Measurements from ENCODE around the gene LPA. TPM values are rescaled to one million over a fixed set of nuclear protein-coding genes. Genes with fewer than 3 reads are reported as not detected.
"Not testable (repeated sequence)": the region's sequence is repeated elsewhere in the genome, so short reads cannot be mapped to it uniquely, and the experiment has no call there.

LPA gene, protein sequence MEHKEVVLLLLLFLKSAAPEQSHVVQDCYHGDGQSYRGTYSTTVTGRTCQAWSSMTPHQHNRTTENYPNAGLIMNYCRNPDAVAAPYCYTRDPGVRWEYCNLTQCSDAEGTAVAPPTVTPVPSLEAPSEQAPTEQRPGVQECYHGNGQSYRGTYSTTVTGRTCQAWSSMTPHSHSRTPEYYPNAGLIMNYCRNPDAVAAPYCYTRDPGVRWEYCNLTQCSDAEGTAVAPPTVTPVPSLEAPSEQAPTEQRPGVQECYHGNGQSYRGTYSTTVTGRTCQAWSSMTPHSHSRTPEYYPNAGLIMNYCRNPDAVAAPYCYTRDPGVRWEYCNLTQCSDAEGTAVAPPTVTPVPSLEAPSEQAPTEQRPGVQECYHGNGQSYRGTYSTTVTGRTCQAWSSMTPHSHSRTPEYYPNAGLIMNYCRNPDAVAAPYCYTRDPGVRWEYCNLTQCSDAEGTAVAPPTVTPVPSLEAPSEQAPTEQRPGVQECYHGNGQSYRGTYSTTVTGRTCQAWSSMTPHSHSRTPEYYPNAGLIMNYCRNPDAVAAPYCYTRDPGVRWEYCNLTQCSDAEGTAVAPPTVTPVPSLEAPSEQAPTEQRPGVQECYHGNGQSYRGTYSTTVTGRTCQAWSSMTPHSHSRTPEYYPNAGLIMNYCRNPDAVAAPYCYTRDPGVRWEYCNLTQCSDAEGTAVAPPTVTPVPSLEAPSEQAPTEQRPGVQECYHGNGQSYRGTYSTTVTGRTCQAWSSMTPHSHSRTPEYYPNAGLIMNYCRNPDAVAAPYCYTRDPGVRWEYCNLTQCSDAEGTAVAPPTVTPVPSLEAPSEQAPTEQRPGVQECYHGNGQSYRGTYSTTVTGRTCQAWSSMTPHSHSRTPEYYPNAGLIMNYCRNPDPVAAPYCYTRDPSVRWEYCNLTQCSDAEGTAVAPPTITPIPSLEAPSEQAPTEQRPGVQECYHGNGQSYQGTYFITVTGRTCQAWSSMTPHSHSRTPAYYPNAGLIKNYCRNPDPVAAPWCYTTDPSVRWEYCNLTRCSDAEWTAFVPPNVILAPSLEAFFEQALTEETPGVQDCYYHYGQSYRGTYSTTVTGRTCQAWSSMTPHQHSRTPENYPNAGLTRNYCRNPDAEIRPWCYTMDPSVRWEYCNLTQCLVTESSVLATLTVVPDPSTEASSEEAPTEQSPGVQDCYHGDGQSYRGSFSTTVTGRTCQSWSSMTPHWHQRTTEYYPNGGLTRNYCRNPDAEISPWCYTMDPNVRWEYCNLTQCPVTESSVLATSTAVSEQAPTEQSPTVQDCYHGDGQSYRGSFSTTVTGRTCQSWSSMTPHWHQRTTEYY (N-terminal part only)
- not detected for polyA plus RNA-seq (ENCODE audit: low read depth in 6 of 6)

DNA sequence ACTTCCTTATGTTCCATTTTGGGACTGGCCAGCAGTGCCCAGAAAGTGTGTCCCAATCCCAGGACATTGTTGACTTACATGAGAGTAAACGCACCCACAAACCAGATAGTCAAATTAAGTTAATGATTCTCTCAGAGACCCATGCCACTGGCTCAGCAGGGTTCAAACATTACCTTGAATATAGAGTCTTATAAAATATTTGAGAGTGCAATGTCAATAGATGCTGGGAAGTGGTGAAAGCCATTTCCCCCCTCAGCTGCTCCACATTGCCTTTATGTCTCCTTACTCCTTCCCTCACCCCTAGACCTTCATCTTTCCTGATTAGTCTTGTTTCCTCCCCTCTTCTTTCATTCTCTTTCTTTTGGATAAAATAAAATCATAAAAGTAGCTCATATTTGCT is at the start of gene LPA:
TSS of gene LPA (minus strand) at position 78 of the 400 bp plus-strand sequence. CDS start at position 17, 61 bp downstream.
- not testable (repeated sequence) for H3K4me3 Mint-ChIP-seq; H3K9me3 Mint-ChIP-seq; H3K36me3 Mint-ChIP-seq; ATAC-seq (ENCODE audit: low read depth in 2 of 2); H3K27ac Mint-ChIP-seq; DNase-seq; H3K4me1 Mint-ChIP-seq; H3K27me3 Mint-ChIP-seq

DNA sequence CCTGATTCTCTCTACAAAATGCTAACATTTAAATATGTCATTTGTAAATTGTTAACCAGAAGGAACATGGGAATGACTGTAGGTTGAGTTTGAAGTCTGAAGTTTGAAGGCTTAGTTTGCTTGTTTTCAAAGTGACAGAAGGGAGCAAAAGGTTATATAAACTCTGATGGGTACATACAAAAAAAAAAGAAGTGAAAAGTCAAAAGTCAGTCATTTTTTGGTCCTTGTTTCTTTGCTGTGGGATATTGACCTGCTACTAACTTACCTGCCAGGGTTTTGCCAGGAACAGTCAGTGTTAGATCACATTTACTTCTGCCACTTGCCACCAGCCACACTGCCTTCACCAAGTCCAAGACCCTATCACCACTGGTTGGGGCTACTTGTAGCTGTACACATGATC is 44.9 kb upstream of the LPA start:
- H3K4me3 Mint-ChIP-seq; DNase-seq; H3K4me1 Mint-ChIP-seq; H3K36me3 Mint-ChIP-seq; ATAC-seq (ENCODE audit: low read depth in 2 of 2); H3K9me3 Mint-ChIP-seq: not testable (repeated sequence)
- Mint-ChIP-seq H3K27ac (peak overlapping the region in 1 of 6 donors; percentile 50), H3K27me3 (peaks cover 6 to 17% (median 14%) of the 10 kb centered on the region in 3 donors)

DNA sequence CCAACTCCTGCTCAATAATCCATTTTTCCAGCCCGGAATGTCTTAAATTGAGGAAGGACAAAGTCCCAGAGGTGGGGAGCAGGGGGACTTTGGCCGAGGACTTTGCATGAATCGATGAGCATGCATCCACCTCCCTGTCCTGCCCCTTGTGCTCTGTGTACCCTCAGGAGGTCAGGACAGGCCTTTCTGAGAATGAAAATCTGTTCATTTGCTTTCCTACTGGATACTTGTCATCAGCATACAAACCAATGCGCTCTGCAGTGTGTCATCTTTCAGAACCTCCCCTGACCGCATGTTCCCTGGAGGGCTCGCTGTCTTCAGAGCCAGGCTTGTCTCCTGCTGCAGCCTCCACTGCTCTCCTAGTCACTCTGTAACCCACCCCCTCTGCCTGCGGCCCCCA is 40.6 kb upstream of the LPA start:
- H3K4me1 Mint-ChIP-seq; H3K27ac Mint-ChIP-seq; DNase-seq; ATAC-seq (ENCODE audit: low read depth in 2 of 2); H3K36me3 Mint-ChIP-seq; H3K4me3 Mint-ChIP-seq; H3K9me3 Mint-ChIP-seq: not testable (repeated sequence)
- H3K27me3 Mint-ChIP-seq = peaks cover 9 to 25% (median 20%) of the 10 kb centered on the region in 3 donors

DNA sequence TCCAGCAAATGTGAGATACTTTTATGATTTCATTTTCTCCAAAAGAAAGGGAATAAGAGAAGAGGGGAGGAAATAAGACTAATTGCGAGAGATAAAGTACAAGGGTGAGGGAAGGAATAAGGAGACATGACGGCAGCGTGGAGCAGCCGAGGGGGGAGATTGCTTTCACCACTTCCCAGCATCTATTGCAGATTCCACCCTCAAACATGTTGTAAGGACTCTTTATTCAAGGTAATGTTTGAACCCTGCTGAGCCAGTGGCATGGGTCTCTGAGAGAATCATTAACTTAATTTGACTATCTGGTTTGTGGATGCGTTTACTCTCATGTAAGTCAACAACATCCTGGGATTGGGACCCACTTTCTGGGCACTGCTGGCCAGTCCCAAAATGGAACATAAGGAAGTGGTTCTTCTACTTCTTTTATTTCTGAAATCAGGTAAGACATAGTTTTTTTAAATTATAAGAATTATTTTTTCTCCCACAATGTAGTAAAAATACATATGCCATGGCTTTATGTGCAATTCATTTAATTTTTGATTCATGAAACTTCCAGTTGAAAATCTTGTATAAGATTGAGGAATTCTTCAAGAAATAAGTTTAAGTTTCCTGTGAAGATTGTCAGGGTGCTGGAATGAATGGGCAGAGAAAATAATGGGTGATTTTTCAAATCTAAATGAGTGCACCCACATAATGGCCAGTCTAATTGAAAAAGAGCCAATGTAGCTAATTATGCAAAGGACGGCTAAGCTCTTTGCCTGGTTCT is 38.0 kb upstream of the LPA start, which contains the start of gene PLG:
TSS of gene PLG (plus strand) at position 327 of the 763 bp plus-strand sequence. CDS start at position 388, 61 bp downstream.
- H3K27ac Mint-ChIP-seq = peak within 1 kb of the TSS in 1 of 6 donors; percentile 47
- not testable (repeated sequence) for ATAC-seq (ENCODE audit: low read depth in 2 of 2); H3K4me3 Mint-ChIP-seq; H3K4me1 Mint-ChIP-seq; DNase-seq; H3K36me3 Mint-ChIP-seq; H3K9me3 Mint-ChIP-seq
- H3K27me3 Mint-ChIP-seq = peaks cover 8 to 23% (median 20%) of the 10 kb centered on the region in 3 donors

DNA sequence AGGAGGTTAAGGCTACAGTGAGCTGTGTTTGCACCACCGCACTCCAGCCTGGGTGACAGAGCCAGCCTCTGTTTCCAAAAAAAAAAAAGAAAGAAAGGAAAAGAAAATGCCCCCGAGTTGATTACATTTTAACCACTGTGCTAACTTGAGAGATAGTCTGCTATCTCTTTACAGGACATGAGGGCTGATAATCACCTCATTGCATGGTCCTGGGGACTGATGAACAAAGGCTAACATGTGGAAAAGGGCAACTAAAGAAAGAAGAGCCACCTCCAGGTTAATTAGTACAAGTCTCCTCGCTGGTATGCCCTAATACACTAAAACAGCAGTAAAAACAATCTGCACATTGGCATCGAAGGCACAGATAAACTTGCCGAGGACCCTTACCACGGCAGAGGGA is 33.8 kb upstream of the LPA start:
- Mint-ChIP-seq H3K27me3 (peaks cover 7 to 11% (median 8%) of the 10 kb centered on the region in 3 donors), H3K4me3 (no peak overlapping the region), H3K27ac (no peak overlapping the region), H3K4me1 (no peaks in the 10 kb centered on the region), H3K36me3 (no peaks in the 10 kb centered on the region), H3K9me3 (peaks cover 0 to 5% (median 0%) of the 10 kb centered on the region in 7 donors)
- DNase-seq = no peak
- ATAC-seq (ENCODE audit: low read depth in 2 of 2) = no peak

DNA sequence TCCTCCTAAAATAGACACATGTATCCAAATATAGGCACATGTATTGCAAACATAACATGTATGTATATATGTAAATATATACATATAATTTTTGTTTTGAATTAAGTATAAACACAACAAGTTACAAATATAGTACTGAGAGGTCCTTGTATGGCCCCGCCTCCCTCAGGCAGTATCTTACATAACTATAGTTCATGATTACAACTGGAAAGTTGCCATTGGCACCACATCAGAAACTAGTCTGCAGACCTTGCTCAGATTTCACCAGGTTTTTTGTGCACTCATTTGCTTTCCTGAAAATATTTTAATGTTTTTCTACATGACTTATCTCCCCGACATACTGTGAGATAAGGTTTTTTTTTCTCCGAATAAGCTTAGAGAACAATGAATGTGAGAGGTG is 32.8 kb upstream of the LPA start:
- H3K9me3 Mint-ChIP-seq; H3K27ac Mint-ChIP-seq; ATAC-seq (ENCODE audit: low read depth in 2 of 2); H3K4me1 Mint-ChIP-seq; H3K4me3 Mint-ChIP-seq; H3K36me3 Mint-ChIP-seq; DNase-seq: not testable (repeated sequence)
- peaks cover 5 to 10% (median 6%) of the 10 kb centered on the region in 3 donors for H3K27me3 Mint-ChIP-seq

DNA sequence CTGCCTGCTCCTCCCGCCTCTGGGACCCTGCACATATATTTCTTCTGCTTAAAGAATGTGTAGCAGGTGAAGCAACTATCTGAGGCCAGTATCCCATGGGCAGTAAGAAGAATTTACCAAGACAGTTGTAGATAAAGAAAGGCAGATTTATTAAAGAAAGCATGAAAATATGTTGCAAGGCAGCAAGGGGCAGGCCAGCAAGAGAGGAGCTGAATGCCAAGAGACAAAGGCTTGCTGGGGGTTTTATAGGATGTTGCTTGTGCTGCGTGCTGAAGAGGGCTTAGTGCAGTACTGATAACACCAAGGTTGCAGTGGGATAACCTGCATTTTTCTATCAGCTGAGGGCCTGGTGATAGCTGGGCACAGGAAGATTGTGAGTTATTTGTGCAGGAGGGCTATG is 31.5 kb upstream of the LPA start:
- not testable (repeated sequence) for H3K36me3 Mint-ChIP-seq; H3K4me1 Mint-ChIP-seq; H3K27ac Mint-ChIP-seq; H3K9me3 Mint-ChIP-seq; H3K4me3 Mint-ChIP-seq; ATAC-seq (ENCODE audit: low read depth in 2 of 2); H3K27me3 Mint-ChIP-seq; DNase-seq

DNA sequence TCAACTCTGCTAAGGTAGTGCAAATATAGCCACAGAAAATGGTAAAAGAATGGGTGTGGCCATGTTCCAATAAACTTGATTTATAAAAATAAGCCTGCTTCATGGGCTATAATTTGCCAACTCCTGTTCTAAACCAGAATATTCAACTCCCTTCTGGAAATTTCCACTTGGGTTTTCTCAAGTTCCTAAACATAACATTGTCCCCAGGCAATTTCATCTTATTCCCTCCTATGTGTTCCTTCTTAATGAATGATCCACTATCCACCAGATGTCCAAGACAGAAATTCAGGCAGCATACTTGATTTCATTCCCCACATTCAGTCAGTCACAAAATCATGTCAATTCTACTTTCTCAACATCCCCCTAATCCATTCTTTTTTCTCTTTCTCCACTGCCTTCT is 30.9 kb upstream of the LPA start:
- not testable (repeated sequence) for DNase-seq; H3K4me3 Mint-ChIP-seq; ATAC-seq (ENCODE audit: low read depth in 2 of 2); H3K4me1 Mint-ChIP-seq; H3K27ac Mint-ChIP-seq; H3K9me3 Mint-ChIP-seq; H3K36me3 Mint-ChIP-seq
- peaks cover 0 to 10% (median 9%) of the 10 kb centered on the region in 3 donors for H3K27me3 Mint-ChIP-seq

DNA sequence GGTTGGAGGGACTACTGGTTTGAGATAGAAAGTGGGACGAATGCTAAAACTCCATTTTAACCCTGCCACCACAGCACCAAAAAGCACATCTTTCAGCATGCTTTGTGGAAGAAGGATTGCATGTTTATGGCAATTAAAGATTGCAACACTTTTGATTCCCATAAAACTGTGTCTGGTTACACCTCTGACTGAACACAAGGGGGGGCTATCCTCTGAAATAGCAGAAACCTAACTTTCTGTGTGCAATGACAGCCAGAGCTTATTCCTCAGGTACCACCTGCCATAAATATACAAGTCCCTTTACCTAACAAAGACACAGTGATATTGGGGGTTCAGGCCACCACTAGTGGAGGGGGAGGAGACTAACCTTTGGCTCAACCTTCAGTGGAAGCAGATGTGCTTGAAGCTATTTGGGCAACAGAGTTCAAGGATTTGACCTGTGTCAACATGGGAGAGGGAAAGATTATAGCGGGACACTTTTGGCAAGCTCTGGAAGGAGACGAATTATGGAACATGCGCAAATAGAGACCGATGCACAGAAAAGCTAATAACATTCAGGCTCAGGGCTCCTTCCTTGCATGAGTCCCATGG is 28.4 kb upstream of the LPA start:
- H3K9me3 Mint-ChIP-seq = peaks cover 0 to 10% (median 4%) of the 10 kb centered on the region in 7 donors
- H3K27me3 Mint-ChIP-seq = peaks cover 0 to 10% (median 10%) of the 10 kb centered on the region in 3 donors
- ATAC-seq (ENCODE audit: low read depth in 2 of 2) (no peak), DNase-seq (no peak)
- H3K36me3 Mint-ChIP-seq = no peaks in the 10 kb centered on the region
- no peak overlapping the region for H3K4me3 Mint-ChIP-seq
- no peak overlapping the region for H3K27ac Mint-ChIP-seq
- no peaks in the 10 kb centered on the region for H3K4me1 Mint-ChIP-seq

DNA sequence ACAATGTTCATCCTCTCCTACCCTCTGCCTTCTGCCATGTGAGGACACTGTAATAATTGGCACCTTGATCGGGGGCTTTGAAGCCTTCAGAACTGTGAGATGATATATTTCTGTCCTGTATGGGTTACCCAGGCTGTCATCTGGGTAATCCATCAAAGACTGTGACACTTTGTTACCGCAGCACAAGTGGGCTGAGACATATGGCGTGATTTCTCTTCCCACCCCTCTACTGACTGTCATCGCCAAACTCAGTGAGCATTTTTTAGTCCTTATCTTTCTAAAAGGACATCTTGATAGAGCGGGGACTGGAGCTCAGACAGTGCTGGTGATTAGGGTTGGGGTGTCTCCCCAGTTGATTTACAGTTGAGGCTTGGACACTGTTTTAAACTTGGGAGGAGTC is 27.5 kb upstream of the LPA start:
- Mint-ChIP-seq H3K4me3 (no peak overlapping the region), H3K27me3 (peaks cover 0 to 10% (median 10%) of the 10 kb centered on the region in 3 donors), H3K9me3 (peaks cover 0 to 10% (median 4%) of the 10 kb centered on the region in 7 donors), H3K4me1 (no peaks in the 10 kb centered on the region), H3K36me3 (no peaks in the 10 kb centered on the region), H3K27ac (no peak overlapping the region)
- ATAC-seq (ENCODE audit: low read depth in 2 of 2) (no peak), DNase-seq (no peak)

DNA sequence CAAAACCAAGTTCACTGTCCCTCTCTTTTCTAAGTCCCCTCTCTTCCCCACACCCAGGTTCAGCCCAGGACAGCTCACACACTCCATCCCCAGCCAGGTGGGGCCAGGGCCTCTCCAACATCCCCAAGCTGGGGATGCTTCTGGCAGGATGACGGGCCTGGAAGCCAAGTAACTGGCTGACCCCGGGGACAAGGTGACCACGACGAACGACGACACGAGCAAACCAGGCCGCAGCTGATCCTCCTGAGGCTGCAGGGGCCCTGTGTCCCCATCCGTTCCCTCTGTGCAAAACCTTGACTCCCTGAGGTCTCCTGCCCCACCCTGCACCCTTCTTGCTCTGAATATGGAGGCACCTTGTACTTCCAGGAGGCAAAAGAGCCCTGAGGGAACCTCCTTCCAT is 26.4 kb upstream of the LPA start:
- H3K9me3 Mint-ChIP-seq = peaks cover 0 to 7% (median 4%) of the 10 kb centered on the region in 7 donors
- no peak for DNase-seq
- no peaks in the 10 kb centered on the region for H3K36me3 Mint-ChIP-seq
- peaks cover 0 to 10% (median 10%) of the 10 kb centered on the region in 3 donors for H3K27me3 Mint-ChIP-seq
- H3K27ac Mint-ChIP-seq = no peak overlapping the region
- no peak overlapping the region for H3K4me3 Mint-ChIP-seq
- no peaks in the 10 kb centered on the region for H3K4me1 Mint-ChIP-seq
- ATAC-seq (ENCODE audit: low read depth in 2 of 2) = no peak

DNA sequence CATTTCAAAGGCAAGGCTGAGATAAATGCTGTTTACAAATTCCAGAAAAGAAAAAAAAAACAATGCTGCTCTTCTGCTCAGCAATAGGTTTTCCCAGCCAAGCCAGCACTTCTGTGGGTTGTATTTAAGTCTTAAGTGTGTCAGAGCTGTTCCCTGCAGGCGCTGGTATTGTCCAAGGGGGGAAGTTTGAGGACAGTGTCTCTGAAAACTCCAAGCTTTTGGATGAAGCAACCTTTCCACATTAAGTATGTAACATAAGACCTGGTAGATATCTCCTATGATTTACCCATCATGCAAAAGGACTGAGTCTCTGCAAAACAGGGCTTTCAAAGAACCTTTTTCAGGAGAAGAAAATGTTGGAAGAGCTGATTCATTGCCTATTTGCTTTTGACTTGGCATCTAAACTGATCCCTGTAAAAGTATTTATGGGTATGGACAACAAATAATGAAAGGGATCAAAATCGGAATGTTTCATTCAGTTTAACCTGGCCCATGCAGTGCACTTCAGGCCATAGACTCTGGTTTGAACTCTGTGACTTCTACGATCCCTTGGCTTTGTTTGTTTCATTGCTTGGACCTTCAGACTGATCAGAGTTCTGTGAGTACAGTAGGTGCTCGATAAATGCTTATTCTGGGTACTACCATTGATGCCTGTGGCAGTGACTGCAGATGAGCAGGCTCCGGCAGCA is 21.8 kb upstream of the LPA start:
- Mint-ChIP-seq H3K4me1 (no peaks in the 10 kb centered on the region), H3K9me3 (peaks cover 0 to 3% (median 2%) of the 10 kb centered on the region in 7 donors), H3K4me3 (no peak overlapping the region), H3K27me3 (peaks cover 0 to 8% (median 4%) of the 10 kb centered on the region in 3 donors), H3K27ac (no peak overlapping the region), H3K36me3 (no peaks in the 10 kb centered on the region)
- ATAC-seq (ENCODE audit: low read depth in 2 of 2) (no peak), DNase-seq (no peak)

Measured in naive B cell (primary cell).